GM12874 (cell line): Measurements from ENCODE around the gene MLLT3.

Experiments used
- CTCF ChIP-seq: IDR thresholded peaks from 2 replicates; pipeline ENCODE4 v1.5.1; 2011; ENCODE audit warnings: low read depth, mild to moderate bottlenecking, control low read depth, low read length, moderate library complexity; ENCODE audit not compliant: insufficient read depth

The MLLT3 gene

GRCh38 chr9:20353524-20353923 is 268.8 kb downstream of the MLLT3 start:
- TF ChIP-seq CTCF: no peak

- TF ChIP-seq CTCF: no peak
Measured at GRCh38 chr9:20352591-20352990, 269.7 kb downstream of the MLLT3 start.

- no peak for TF ChIP-seq CTCF
Measured at GRCh38 chr9:20351715-20352114, 270.6 kb downstream of the MLLT3 start.

GRCh38 chr9:20349568-20349967 is 272.7 kb downstream of the MLLT3 start:
- no peak for TF ChIP-seq CTCF

- no peak for TF ChIP-seq CTCF
Measured at GRCh38 chr9:20343325-20343724, 279.0 kb downstream of the MLLT3 start.

- TF ChIP-seq CTCF: no peak
Measured at GRCh38 chr9:20340511-20340861, 281.8 kb downstream of the MLLT3 start.

- no peak for TF ChIP-seq CTCF
Measured at GRCh38 chr9:20335668-20336332, 286.5 kb downstream of the MLLT3 start.

- no peak for TF ChIP-seq CTCF
Measured at GRCh38 chr9:20333991-20334390, 288.3 kb downstream of the MLLT3 start.
